GM18526 (cell line): ENCODE measurements around the gene FH.

Source experiments
- POLR2A ChIP-seq: IDR thresholded peaks from 3 replicates; pipeline ENCODE4 v1.6.1; 2011; ENCODE audit not compliant: insufficient read length; ENCODE audit errors: extremely low read depth

Gene FH

DNA sequence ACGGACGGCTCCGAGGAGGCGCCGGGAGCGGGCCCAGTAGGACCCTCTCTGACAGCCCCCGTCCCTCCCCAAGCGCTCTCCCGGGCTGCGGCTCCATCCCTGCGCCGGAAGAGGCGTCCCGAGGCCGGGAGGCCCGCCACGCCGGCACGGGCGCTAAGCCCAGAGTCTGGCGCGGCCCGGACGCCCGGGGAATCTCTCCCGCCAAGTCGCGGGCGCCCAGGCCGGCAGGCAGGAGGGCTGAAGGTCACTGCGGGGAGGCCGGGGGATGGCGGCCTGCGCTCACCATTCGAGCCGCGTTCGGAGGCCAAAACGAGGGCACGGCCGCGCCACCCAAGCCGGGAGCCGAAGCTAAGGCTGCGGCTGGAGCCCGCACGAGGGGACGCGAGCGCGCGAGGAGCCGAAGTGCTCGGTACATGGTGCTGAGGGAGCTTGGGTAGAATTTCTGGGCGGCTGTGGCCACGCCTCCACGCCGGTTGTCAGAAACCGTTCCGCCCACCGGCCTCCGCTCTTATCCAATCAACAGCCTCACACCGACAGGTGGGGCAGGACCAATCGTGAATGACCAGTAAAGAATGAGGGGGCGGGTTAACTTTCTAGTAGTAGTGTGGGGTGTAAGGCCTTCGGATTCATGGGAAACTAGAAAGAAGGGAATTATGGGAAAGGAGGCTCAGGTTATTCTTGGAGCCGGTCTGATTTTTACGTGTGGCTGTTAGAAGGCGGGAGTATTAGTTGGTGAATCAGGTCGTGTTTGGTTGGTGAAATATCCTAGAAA, at the start of gene FH:
Gene FH (minus strand): TSS at position 448 of the 772 bp plus-strand sequence. CDS start 33 bp downstream, at position 415.
- peak; percentile 97 for TF ChIP-seq POLR2A

DNA sequence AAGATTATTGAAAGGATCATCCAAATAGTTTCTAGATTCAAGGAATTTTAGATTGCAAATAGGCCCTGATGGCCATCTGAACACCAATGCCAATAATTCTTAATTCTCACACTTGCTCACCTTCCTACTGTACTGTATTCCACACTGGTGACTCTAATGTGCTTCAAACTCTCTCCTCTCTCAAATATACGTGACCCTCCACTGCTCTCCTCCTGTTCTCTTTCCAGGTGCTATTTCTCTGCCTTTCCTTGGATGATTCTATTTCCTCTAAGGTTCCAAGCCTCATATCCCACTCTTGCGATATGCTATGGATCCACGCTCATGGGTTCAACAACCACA, 41.3 kb upstream of the FH start:
- no peak for TF ChIP-seq POLR2A

DNA sequence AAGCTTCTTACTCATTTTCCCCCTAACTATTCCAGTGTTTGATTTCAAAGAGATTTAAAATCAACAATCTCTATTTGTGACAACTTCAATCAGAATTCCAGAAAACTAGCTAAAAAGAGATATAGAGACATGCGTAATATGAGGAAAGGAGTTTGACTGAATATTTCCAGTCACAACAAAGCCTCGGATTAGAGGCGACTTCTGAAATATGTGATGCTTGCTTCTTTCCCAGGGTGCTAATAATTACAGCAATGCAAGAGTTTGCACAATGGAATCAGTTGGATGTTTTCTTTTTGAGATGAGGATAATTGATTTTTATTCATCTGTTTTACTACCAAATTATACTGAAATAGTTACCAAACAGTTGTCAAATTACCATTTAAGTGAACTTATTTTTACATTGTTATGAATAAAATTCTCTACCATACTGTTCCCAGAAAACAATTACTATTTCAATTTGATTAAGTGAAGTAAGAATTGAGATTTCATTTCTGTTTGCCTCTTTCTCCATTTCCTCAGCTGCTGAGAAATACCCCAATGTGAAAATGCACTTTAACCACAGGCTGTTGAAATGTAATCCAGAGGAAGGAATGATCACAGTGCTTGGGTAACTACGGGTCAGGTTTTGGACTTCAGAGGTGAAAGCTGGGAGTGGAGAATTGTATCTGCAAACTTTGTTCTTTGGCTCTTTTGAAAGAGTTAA, 40.7 kb upstream of the FH start:
- no peak for TF ChIP-seq POLR2A

DNA sequence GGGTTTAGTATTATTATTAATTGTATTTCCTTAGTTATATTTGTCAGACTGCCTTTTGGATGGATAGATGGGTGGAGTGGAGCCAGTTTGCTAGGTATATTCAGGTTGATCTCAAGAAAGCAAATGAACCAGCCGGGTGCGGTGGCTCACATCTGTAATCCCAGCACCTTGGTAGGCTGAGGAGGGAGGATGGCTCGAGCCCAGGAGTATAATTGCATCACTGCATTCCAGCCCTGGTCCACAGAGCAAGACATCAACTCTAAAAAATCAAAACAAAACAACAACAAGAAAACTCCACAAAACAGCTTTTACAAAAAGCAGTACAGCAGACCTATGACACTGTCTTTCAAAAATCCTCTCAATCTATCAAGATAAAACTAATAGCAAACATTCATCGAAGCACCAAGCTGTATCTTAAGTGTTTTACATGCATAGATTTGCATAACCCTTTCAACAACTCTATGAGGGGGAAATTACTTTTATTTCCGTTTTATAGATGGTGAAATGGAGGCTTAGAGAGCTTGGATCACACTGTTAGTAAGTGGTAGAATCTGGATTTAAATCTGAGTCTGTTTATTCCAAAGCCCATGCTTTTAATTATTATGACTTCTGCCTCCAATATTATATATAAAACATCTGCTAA, 38.1 kb upstream of the FH start:
- no peak for TF ChIP-seq POLR2A

- TF ChIP-seq POLR2A, result no peak
These were observed 37.5 kb upstream of the FH start for GRCh38 chr1:241557031-241557430.

- TF ChIP-seq POLR2A, result no peak
These were observed 36.0 kb upstream of the FH start for GRCh38 chr1:241555526-241555925.

DNA sequence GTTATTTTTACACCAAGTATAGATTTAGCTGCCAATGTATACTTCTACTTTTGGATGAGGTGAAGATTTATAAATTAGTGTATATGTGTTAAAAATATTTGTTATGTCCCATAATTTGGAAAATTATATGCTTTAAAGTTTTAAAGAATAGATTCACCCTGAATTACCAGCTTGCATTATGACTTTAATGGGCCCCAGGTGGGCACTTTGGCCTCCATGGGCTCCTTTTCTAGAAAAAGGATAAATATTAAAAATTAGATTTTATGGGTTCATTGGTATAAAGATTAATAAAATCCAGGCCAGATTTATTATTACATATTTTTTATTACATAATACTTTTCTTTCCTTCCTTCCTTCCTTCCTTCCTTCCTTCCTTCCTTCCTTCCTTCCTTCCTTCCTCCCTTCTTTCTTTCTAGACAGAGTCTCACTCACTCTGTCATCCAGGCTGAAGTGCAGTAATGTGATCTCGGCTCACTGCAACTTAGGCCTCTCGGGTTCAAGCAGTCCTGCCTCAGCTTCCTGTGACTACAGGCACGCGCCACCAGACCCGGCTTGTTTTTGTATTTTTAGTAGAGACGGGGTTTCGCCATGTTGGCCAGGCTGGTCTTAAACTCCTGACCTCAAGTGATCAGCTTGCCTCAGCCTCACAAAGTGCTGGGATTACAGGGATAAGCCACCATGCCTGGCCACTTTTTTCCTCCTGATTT, 34.5 kb upstream of the FH start:
- no peak for TF ChIP-seq POLR2A

DNA sequence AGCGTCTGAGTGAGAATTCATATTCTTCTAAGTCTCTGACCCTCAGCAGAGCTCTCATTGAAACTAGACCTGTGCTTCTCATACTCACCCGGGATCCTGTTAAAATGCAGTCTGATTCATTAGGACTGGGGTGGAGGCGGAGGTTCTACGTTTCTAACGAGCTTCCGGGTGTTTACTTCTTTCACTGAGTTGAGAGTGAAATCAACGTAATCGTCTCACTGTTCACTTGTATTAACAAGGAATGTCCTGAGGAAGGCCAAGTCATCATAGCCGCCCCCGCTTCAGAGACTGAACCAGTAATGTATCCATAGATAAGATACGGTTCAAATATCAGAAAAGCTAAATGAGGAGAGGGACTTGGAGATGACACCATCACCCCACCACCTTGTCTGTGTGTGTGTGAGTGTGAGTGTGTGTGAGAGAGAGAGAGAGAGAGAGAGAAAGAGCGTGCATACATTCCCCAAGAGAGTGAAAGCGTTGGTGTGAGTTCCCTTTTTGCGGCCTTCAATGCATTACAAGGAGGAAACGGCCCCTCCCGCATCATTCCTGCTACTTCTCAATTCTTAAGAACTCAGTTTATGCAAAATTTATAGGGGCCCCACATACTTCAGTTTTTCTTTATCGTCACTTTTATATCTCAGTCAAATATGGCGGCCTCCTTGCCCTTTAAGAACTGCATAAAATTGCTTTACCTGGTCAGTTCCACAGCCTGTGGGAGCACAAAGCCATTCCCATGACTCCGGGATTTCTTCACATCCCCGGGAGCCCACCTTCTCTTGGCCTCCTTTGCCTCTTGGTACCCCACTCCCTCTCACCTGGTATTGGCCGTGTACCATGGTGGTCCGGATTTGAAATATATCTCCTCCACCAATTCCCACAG, 32.4 kb upstream of the FH start:
- TF ChIP-seq POLR2A, result no peak

DNA sequence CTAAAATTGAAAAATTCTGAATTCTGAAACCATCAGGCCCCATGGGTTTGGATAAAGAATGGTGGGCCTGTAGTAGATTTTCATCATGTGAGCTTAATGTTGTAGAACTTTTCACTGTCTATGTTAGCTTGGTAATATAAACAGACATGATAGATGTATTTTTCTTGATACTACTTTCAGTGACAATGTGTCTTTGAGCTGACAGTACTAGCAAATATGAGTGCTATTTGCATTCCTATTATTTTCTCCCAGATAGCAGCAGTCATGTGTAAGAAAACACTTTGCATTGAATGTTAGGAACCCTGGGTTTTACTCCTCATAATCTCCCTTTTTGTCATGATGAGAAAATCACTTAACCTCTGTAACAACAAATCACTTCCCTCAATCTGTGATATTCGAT, 30.8 kb upstream of the FH start:
- no peak for TF ChIP-seq POLR2A

- TF ChIP-seq POLR2A, result no peak
These were observed 28.5 kb upstream of the FH start for GRCh38 chr1:241548008-241548407.

- no peak for TF ChIP-seq POLR2A
These were observed 22.8 kb upstream of the FH start for GRCh38 chr1:241542199-241542907.

- TF ChIP-seq POLR2A, result no peak
These were observed 17.4 kb upstream of the FH start for GRCh38 chr1:241536969-241537368.

DNA sequence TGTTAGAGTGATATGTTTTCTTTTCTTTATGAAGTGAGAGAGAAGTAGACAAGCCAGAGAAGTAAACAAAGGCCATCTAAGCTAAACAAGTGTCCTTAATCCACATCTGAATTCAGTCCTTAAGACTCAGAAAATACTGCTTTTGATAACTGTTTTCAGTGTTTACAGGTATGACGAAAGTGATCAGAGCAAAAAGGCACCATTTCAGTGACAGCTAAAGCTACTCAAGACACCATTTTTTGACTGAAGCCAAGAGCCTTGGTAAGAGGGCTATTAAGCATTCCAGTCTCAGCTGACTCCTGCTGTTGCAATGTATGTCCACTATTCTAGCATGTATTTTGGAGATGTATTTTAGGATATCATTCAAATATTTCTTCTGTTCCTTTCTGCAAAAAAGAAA, 16.7 kb upstream of the FH start:
- no peak for TF ChIP-seq POLR2A
